IPS DF 6.9 (cell line): Measurements from ENCODE around the gene CDCA3.

ENCODE experiments used
- DNase-seq: peaks from one replicate; pipeline ENCODE4 v3.0.0-alpha.2; 2013; ENCODE audit warnings: low read depth, low spot score
- H3K27ac ChIP-seq: one replicate; pipeline ENCODE4 v1.5.1; 2013; ENCODE audit warnings: low read length, control low read depth
- H3K27me3 ChIP-seq: 2 replicates; pipeline ENCODE4 v1.6.1; 2013; ENCODE audit warnings: mild to moderate bottlenecking, low read length; ENCODE audit not compliant: control insufficient read depth, insufficient read depth
- H3K36me3 ChIP-seq: 2 replicates; pipeline ENCODE4 v1.6.1; 2013; ENCODE audit warnings: low read length; ENCODE audit not compliant: control insufficient read depth, insufficient read depth
- H3K4me1 ChIP-seq: 2 replicates; pipeline ENCODE4 v1.6.1; 2013; ENCODE audit warnings: low read length; ENCODE audit not compliant: control insufficient read depth, insufficient read depth
- H3K4me3 ChIP-seq: 2 replicates; pipeline ENCODE4 v1.5.1; 2013; ENCODE audit warnings: mild to moderate bottlenecking, low read length
- H3K9me3 ChIP-seq: 2 replicates; pipeline ENCODE4 v1.6.1; 2013; ENCODE audit warnings: low read length, inconsistent platforms; ENCODE audit not compliant: control insufficient read depth, insufficient read depth
- WGBS: extraction: QIAGEN DNeasy Blood & Tissue Kit; methylation state at CpG from one replicate; pipeline ENCODE4 v1.1.7; 2013; ENCODE audit warnings: mixed read lengths, missing lambda C conversion rate; ENCODE audit not compliant: insufficient read length, insufficient coverage; 5-methylcytosine and 5-hydroxymethylcytosine counted together

Gene CDCA3

DNA sequence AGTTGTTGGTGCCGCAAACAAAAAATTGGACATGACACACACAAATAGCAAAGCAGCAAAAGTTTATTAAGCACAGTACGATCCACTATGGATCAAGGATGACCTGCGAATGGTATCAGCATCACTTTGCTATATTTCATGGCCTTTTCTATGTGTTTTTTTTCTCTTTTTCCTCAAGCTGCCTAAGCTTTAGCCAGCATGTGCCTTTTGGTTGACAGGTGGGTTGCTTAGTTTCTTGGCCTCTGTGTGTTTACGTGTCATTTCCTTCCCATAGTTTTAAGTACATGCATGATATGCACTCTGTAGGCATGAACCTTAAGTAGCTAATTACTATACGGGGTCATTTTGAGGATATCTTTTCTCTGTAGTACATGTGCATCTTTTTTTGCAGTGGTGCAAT is 51.9 kb downstream of the CDCA3 start:
- no CpG with 5 or more reads among the region's 5 CpGs for WGBS
- Histone ChIP-seq H3K27me3 (no peaks in the 10 kb centered on the region), H3K36me3 (no peaks in the 10 kb centered on the region), H3K27ac (no peak overlapping the region), H3K4me3 (no peak overlapping the region), H3K4me1 (peaks cover 1% of the 10 kb centered on the region; the same call in 1 of the 2 replicates), H3K9me3 (no peaks in the 10 kb centered on the region)
- no peak for DNase-seq
